Kidney (tissue), 14 donors: ENCODE data around the gene MUL1. TPM values are rescaled to one million over a fixed set of nuclear protein-coding genes. Genes with fewer than 3 reads are reported as not detected.

Experiments used
- DNase-seq, 5 donors: peaks; one replicate each; pipeline ENCODE4 v3.0.0-alpha.2; 2013 to 2020
- FAIRE-seq: peaks from 2 replicates; lab custom pipeline; 2012; peaks lifted over from hg19 to GRCh38; lab: Jason Lieb, UNC
- H3K27ac ChIP-seq, 2 donors: one replicate each; pipeline ENCODE4 v1.7.0; 2013; ENCODE audit warnings: low read depth in 2 of 2, low read length in 2 of 2, inconsistent platforms in 1 of 2
- H3K27me3 ChIP-seq: one replicate; pipeline ENCODE4 v1.7.1; 2013; ENCODE audit warnings: low read length, inconsistent platforms; ENCODE audit not compliant: control insufficient read depth, insufficient read depth
- H3K36me3 ChIP-seq, 3 donors: one replicate each; pipeline versions ENCODE4 v1.7.0 to v1.7.1; 2013; ENCODE audit warnings: low read length in 3 of 3, control low read depth in 1 of 3, inconsistent platforms in 1 of 3; ENCODE audit not compliant: insufficient read depth in 3 of 3, control insufficient read depth in 2 of 3
- H3K4me1 ChIP-seq, 3 donors: one replicate each; pipeline versions ENCODE4 v1.7.0 to v1.7.1; 2013; ENCODE audit warnings: low read length in 3 of 3, inconsistent platforms in 1 of 3, low read depth in 1 of 3; ENCODE audit not compliant: control insufficient read depth in 2 of 3, insufficient read depth in 2 of 3
- H3K4me3 ChIP-seq, 3 donors: one replicate each; pipeline versions ENCODE4 v1.7.0 to v1.8.1; 2013; ENCODE audit warnings: low read length in 3 of 3, control low read depth in 1 of 3, inconsistent platforms in 1 of 3
- H3K9ac ChIP-seq, 3 donors: one replicate each; pipeline versions ENCODE4 v1.7.0 to v1.7.1; 2013; ENCODE audit warnings: low read length in 3 of 3, control low read depth in 1 of 3, inconsistent platforms in 1 of 3
- H3K9me3 ChIP-seq, 3 donors: one replicate each; pipeline versions ENCODE4 v1.7.0 to v1.7.1; 2013; ENCODE audit warnings: low read length in 3 of 3, control low read depth in 1 of 3, inconsistent platforms in 1 of 3; ENCODE audit not compliant: control insufficient read depth in 2 of 3, insufficient read depth in 1 of 3
- CTCF ChIP-seq: IDR thresholded peaks from 3 replicates; pipeline ENCODE4 v1.5.1; 2012; ENCODE audit warnings: mild to moderate bottlenecking, moderate library complexity, borderline replicate concordance; ENCODE audit not compliant: insufficient read depth; ENCODE audit errors: extremely low read depth
- intact Hi-C: fragments of 100-400 bp; cut with DNase I; formaldehyde crosslinking; loops from one replicate; pipeline ENCODE4 v1.11.1; 2022
- polyA plus RNA-seq: library from polyadenylated mRNA; stranded (reverse); fragments of 350-450 nt; fragmentation: Illumina TruSeq; extraction: RNeasy Lipid Tissue Mini Kit (QIAGEN cat#74804); gene quantifications from one replicate; pipeline ENCODE4 v1.2.3, GENCODE V29; 2014; ENCODE audit warnings: low read depth, low replicate concordance; ENCODE audit not compliant: insufficient read depth
- total RNA-seq: library from RNA; stranded (reverse); fragmentation: NEBNext Ultra II Directional; extraction: Animal tissue kit (Norgen Biotek cat#: 25700); gene quantifications from one replicate; pipeline ENCODE4 v1.2.1, GENCODE V29; 2021
- donor health status: control.
- donor health status: control.
- donor health status: control.
- donor health status: control.
- donor health status: control.
- donor health status: DM: yes; HTN: yes; CAD: no.
- donor health status: Normal renal cell carcinoma (clear cell type).

MUL1 gene
- total and polyA plus RNA-seq, 2 donors from 2014 or later, result 33.0 to 40.0 TPM

- H3K27me3 ChIP-seq, result no peaks in the 10 kb centered on the region
- peaks cover 14 to 55% (median 47%) of the 10 kb centered on the region in 3 donors for H3K4me1 ChIP-seq
- no peaks in the 10 kb centered on the region for H3K9me3 ChIP-seq
- H3K9ac ChIP-seq, result no peak overlapping the region
- TF ChIP-seq CTCF, result no peak
- intact Hi-C loops, result no loop called here
- DNase-seq, result no peak
- no peaks in the 10 kb centered on the region for H3K36me3 ChIP-seq
- FAIRE-seq, result no peak
- peak overlapping the region; percentile 30 to 82 for H3K27ac ChIP-seq
- peak overlapping the region in 1 of 3 donors; percentile 14 for H3K4me3 ChIP-seq
These were observed 28.1 kb downstream of the MUL1 start for GRCh38 chr1:20479840-20480239.

GRCh38 chr1:20478057-20478635 lies 29.8 kb downstream of the MUL1 start:
- no peak overlapping the region for H3K9ac ChIP-seq
- H3K9me3 ChIP-seq, result no peaks in the 10 kb centered on the region
- no peak for TF ChIP-seq CTCF
- peaks cover 14 to 58% (median 55%) of the 10 kb centered on the region in 3 donors for H3K4me1 ChIP-seq
- H3K4me3 ChIP-seq, result peak overlapping the region in 2 of 3 donors; percentile 23 to 28
- intact Hi-C loops, result no loop called here
- no peaks in the 10 kb centered on the region for H3K27me3 ChIP-seq
- H3K27ac ChIP-seq, result peak overlapping the region; percentile 9 to 48
- FAIRE-seq (no peak), DNase-seq (peak in 4 of 5 donors; percentile 69 to 87 (median 76))
- H3K36me3 ChIP-seq, result no peaks in the 10 kb centered on the region

GRCh38 chr1:20477348-20478056 lies 30.4 kb downstream of the MUL1 start:
- intact Hi-C loops, result no loop called here
- DNase-seq, result peak in 4 of 5 donors; percentile 61 to 80 (median 70)
- H3K27ac ChIP-seq, result peak overlapping the region; percentile 75 to 88
- H3K9ac ChIP-seq, result no peak overlapping the region
- no peak for TF ChIP-seq CTCF
- H3K9me3 ChIP-seq, result no peaks in the 10 kb centered on the region
- H3K4me3 ChIP-seq, result no peak overlapping the region
- H3K36me3 ChIP-seq, result no peaks in the 10 kb centered on the region
- H3K27me3 ChIP-seq, result no peaks in the 10 kb centered on the region
- no peak for FAIRE-seq
- H3K4me1 ChIP-seq, result peaks cover 11 to 61% (median 55%) of the 10 kb centered on the region in 3 donors
